Uterus (tissue), 4 donors: ENCODE measurements around the gene CCNL2. TPM values are rescaled to one million over a fixed set of nuclear protein-coding genes. Genes with fewer than 3 reads are reported as not detected.
"Not testable (repeated sequence)": the region's sequence is repeated elsewhere in the genome, so short reads cannot be mapped to it uniquely, and the experiment has no call there.

Experiments
- DNase-seq, 2 donors: peaks; one replicate each; pipeline ENCODE4 v3.0.0-alpha.2; 2019 to 2020
- H3K27ac ChIP-seq, 2 donors: fragments of 200-600 bp; sonication (generic); 1 replicate in 1 of 2; 2 replicates in 1 of 2; pipeline ENCODE4 v1.5.1; 2016 to 2018
- H3K27me3 ChIP-seq, 2 donors: fragments of 200-600 bp; sonication (generic); one replicate each; pipeline ENCODE4 v1.5.1; 2018 to 2019; ENCODE audit warnings: control low read depth in 1 of 2
- H3K36me3 ChIP-seq, 2 donors: fragments of 200-600 bp; sonication (generic); one replicate each; pipeline ENCODE4 v1.5.1; 2019; ENCODE audit warnings: control low read depth in 1 of 2
- H3K4me1 ChIP-seq, 2 donors: fragments of 200-600 bp; sonication (generic); one replicate each; pipeline ENCODE4 v1.5.1; 2018 to 2019; ENCODE audit warnings: control low read depth in 1 of 2
- H3K4me3 ChIP-seq, 2 donors: fragments of 200-600 bp; sonication (generic); 1 replicate in 1 of 2; 2 replicates in 1 of 2; pipeline ENCODE4 v1.5.1; 2018 to 2019; ENCODE audit warnings: mild to moderate bottlenecking in 1 of 2
- H3K9me3 ChIP-seq, 2 donors: fragments of 200-600 bp; sonication (generic); one replicate each; pipeline ENCODE4 v1.5.1; 2019; ENCODE audit warnings: control low read depth in 1 of 2
- POLR2A ChIP-seq, 2 donors: fragments of 450-650 bp; IDR thresholded peaks; one replicate each; pipeline ENCODE4 v1.6.1; 2016; ENCODE audit warnings: antibody characterized with exemption in 2 of 2, mild to moderate bottlenecking in 1 of 2, moderate library complexity in 1 of 2
- intact Hi-C: fragments of 100-400 bp; cut with DNase I; formaldehyde crosslinking; loops from one replicate; pipeline ENCODE4 v1.15.1; 2023; ENCODE audit warnings: low total_unique reads
- total RNA-seq, 4 donors: library from RNA; depleted of rRNA in 3 of 4; stranded (reverse); fragments of >200 nt in 3 of 4; gene quantifications; one replicate each; pipeline versions ENCODE4 v1.1.0 to v1.2.4, GENCODE V29; 2014 to 2023
- TF ChIP-seq, protein P1 (sequence below), 4 experiments: fragments of 200-600 bp in 2 of 4; fragments of 450-650 bp in 2 of 4; sonication (generic) in 2 of 4; IDR thresholded peaks; one replicate each; pipeline ENCODE4 v1.5.1; 2016 to 2019; ENCODE audit warnings: antibody characterized with exemption in 4 of 4, mild to moderate bottlenecking in 2 of 4, moderate library complexity in 1 of 4
- donor health status: DM: yes; HTN: yes; CAD: no.

The CCNL2 gene
- total RNA-seq, 4 donors from 2014 or later = 207 to 351 (median 281) TPM

DNA sequence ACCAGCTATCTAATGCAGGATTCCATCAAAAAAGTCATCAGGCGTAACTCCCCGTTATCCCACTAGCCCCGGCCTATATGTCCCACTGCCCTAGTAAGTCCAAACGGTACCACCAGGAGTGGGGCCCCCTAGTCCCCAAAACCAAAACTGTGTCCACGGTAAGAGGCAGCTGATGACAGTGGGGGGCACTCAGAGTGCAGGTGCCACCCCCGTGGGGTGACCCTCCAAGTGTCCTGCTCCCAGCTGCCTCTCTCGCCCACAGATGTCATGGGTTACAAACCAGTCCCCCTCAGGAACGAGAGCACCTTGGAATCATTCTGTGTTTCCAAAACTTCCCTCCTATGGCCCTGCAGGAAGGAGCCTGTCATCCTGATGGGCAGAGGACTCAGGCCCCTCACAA is 13.2 kb downstream of the CCNL2 start:
- H3K27ac ChIP-seq = no peak overlapping the region
- H3K27me3 ChIP-seq = no peaks in the 10 kb centered on the region
- no peaks in the 10 kb centered on the region for H3K4me1 ChIP-seq
- H3K4me3 ChIP-seq = no peak overlapping the region
- intact Hi-C loops = loop anchor here (10.0 kb wide), 1 partner anchor 119 kb away; no protein-coding TSS in a partner anchor
- no peaks in the 10 kb centered on the region for H3K9me3 ChIP-seq
- no peak for TF ChIP-seq POLR2A (IDR thresholded peaks at IDR 0.05)
- TF ChIP-seq, protein P1, sequence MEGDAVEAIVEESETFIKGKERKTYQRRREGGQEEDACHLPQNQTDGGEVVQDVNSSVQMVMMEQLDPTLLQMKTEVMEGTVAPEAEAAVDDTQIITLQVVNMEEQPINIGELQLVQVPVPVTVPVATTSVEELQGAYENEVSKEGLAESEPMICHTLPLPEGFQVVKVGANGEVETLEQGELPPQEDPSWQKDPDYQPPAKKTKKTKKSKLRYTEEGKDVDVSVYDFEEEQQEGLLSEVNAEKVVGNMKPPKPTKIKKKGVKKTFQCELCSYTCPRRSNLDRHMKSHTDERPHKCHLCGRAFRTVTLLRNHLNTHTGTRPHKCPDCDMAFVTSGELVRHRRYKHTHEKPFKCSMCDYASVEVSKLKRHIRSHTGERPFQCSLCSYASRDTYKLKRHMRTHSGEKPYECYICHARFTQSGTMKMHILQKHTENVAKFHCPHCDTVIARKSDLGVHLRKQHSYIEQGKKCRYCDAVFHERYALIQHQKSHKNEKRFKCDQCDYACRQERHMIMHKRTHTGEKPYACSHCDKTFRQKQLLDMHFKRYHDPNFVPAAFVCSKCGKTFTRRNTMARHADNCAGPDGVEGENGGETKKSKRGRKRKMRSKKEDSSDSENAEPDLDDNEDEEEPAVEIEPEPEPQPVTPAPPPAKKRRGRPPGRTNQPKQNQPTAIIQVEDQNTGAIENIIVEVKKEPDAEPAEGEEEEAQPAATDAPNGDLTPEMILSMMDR (IDR thresholded peaks at IDR 0.05) = no peak
- no peaks in the 10 kb centered on the region for H3K36me3 ChIP-seq
- DNase-seq = no peak

DNA sequence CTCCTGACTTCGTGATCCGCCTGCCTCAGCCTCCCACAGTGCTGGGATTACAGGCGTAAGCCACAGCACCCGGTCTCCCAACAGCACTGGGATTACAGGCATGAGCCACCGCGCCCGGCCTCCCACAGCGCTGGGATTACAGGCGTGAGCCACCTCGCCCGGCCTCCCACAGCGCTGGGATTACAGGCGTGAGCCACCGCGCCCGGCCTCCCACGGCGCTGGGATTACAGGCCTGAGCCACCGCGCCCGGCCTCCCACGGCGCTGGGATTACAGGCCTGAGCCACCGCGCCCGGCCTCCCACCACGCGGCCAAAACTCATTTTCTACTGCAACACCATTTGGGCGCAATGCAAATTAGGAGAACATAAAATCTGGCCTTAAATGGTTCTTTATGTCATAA is 13.8 kb downstream of the CCNL2 start:
- not testable (repeated sequence) for H3K27me3 ChIP-seq, H3K4me3 ChIP-seq, H3K9me3 ChIP-seq, H3K4me1 ChIP-seq, H3K36me3 ChIP-seq, DNase-seq, H3K27ac ChIP-seq
- intact Hi-C loops = loop anchor here (10.0 kb wide), 1 partner anchor 119 kb away; no protein-coding TSS in a partner anchor

DNA sequence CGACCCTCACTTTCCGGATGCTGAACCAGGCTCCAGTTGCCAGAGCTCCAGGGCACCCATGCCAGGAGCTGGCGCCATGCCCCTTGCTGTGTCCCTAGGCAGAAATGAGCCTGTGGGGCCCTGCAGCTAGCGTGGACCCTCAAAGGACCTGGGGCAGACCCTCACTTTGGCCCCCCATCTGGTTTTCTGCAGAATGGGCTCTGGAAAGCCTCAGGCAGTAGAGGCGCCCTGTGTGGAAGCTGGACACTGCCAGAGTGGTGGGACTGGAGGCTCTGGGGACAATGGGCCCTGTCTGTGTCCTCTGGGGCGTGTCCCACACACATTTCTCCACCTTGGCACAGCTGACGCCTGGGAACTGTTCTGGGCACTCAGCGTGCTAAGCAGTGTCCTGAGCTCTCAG is 17.8 kb downstream of the CCNL2 start:
- intact Hi-C loops = loop anchor here (10.0 kb wide), 1 partner anchor 124 kb away; no protein-coding TSS in a partner anchor

DNA sequence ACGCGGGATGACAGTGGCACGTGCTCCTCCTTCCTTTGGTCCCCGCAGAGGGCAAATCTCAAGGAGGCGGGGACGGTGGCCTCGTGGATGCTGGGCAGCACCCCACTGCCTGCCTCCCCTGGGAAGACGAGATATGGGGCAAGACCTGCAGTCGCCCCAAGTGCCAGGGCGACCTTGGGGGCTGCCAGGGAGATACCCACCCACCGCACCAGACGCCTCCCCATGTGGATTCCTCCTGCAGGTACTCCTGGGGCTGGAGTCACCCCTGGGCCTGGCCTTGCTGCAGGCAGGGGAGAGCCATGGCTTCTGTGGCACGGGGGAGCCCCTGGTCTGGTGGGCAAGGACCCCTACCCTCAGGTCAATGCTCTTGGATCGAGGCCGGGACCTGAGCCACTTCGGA is 18.3 kb downstream of the CCNL2 start:
- DNase-seq = no peak
- H3K27ac ChIP-seq = no peak overlapping the region
- H3K4me1 ChIP-seq = no peaks in the 10 kb centered on the region
- no peaks in the 10 kb centered on the region for H3K27me3 ChIP-seq
- no peak overlapping the region for H3K4me3 ChIP-seq
- intact Hi-C loops = loop anchor here (10.0 kb wide), 1 partner anchor 124 kb away; no protein-coding TSS in a partner anchor
- no peaks in the 10 kb centered on the region for H3K9me3 ChIP-seq
- TF ChIP-seq POLR2A (IDR thresholded peaks at IDR 0.05) = no peak
- TF ChIP-seq, protein P1 (IDR thresholded peaks at IDR 0.05) = no peak
- no peaks in the 10 kb centered on the region for H3K36me3 ChIP-seq

More for the DNA sequence above, 17.8 kb downstream of the CCNL2 start:
- no peak overlapping the region for H3K4me3 ChIP-seq
- H3K36me3 ChIP-seq = no peaks in the 10 kb centered on the region
- H3K27ac ChIP-seq = no peak overlapping the region
- H3K9me3 ChIP-seq = no peaks in the 10 kb centered on the region
- no peak for DNase-seq
- no peaks in the 10 kb centered on the region for H3K4me1 ChIP-seq
- H3K27me3 ChIP-seq = no peaks in the 10 kb centered on the region
- TF ChIP-seq, protein P1 (IDR thresholded peaks at IDR 0.05) = no peak
- no peak for TF ChIP-seq POLR2A (IDR thresholded peaks at IDR 0.05)

DNA sequence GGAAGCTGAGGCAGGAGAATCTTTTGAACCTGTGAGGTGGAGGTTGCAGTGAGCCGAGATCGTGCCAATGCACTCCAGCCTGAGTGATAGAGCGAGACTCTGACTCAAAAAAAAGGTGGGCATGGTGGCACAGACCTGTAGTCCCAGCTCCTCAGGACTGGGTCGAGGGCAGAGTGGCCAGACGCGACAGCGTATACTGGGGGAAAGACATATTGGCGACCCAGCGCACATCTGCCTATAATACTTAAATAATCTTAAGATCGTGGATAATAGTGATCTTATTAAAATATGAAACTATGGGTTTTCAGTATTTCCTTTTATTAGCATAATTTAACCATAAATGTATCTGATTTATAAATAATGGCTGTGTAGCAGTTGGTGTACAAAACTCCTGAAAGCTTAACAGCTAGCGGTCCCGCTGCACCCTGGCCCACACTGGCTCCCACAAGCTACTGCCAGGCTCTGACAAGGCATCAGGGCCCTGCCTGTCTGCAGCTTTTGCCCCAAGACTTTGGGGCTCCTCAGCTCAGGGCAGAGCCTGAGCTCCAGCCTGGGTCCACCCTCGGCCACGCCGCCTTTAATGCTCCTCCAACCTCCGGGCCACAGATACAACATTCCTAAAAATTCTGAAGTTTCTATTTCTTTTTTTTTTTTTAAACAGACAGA is 21.5 kb downstream of the CCNL2 start:
- no peaks in the 10 kb centered on the region for H3K27me3 ChIP-seq
- intact Hi-C loops = no loop called here
- no peak for TF ChIP-seq POLR2A (IDR thresholded peaks at IDR 0.05)
- TF ChIP-seq, protein P1 (IDR thresholded peaks at IDR 0.05) = no peak

More for the DNA sequence above, 21.5 kb downstream of the CCNL2 start:
- no peaks in the 10 kb centered on the region for H3K9me3 ChIP-seq
- H3K36me3 ChIP-seq = no peaks in the 10 kb centered on the region
- H3K4me3 ChIP-seq = no peak overlapping the region
- no peak overlapping the region for H3K27ac ChIP-seq
- H3K4me1 ChIP-seq = peaks cover 0 to 11% of the 10 kb centered on the region in 2 donors
- no peak for DNase-seq
